AG04449 (cell line): ENCODE results near the gene MAPT.

Source experiments
- CTCF ChIA-PET: fragments of 350-600 bp; formaldehyde crosslinking; extraction: SDS; loops from one replicate; lab custom pipeline; 2021; ENCODE audit warnings: antibody characterized with exemption; lab: Yijun Ruan, JAX
- POLR2A ChIA-PET: fragments of 400-600, 350-600 bp; formaldehyde crosslinking; extraction: SDS; loops from one replicate; lab custom pipeline; 2020; ENCODE audit warnings: antibody characterized with exemption, inconsistent platforms; lab: Yijun Ruan, JAX
- DNase-seq: peaks from one replicate; pipeline ENCODE4 v3.0.0-alpha.2; 2010; ENCODE audit warnings: low read depth, low spot score
- H3K4me3 ChIP-seq: 2 replicates; pipeline ENCODE4 v1.5.1; 2011; ENCODE audit warnings: low read depth, mild to moderate bottlenecking, control low read depth, low read length
- TF ChIP-seq, protein P1 (sequence below): IDR thresholded peaks from one replicate; pipeline ENCODE4 v1.5.1; 2011; ENCODE audit warnings: mild to moderate bottlenecking, moderate library complexity, low read length, control low read depth, inconsistent platforms; ENCODE audit not compliant: insufficient read depth; ENCODE audit errors: missing control alignments

The MAPT gene

DNA sequence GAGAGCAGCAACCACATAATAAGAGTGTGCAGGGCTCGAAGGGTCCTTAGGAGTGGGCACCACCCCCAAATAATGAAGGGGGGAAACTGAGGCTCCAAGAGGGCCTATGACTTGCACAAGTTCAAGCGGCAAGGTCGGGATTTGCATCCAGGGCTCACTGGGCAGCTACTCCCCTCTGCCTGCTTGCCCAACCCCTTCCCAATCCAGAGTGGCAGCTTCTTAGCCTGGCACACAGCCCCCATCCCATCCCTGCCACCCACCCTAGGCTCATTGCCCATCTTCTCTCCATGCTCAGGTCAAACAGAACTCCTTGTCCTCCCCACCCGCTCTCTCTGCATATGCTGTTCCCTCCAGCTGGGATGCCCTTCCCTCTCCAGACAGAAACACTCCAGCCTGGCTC, 47.3 kb upstream of the MAPT start:
- DNase-seq, result no peak
- TF ChIP-seq, protein P1, sequence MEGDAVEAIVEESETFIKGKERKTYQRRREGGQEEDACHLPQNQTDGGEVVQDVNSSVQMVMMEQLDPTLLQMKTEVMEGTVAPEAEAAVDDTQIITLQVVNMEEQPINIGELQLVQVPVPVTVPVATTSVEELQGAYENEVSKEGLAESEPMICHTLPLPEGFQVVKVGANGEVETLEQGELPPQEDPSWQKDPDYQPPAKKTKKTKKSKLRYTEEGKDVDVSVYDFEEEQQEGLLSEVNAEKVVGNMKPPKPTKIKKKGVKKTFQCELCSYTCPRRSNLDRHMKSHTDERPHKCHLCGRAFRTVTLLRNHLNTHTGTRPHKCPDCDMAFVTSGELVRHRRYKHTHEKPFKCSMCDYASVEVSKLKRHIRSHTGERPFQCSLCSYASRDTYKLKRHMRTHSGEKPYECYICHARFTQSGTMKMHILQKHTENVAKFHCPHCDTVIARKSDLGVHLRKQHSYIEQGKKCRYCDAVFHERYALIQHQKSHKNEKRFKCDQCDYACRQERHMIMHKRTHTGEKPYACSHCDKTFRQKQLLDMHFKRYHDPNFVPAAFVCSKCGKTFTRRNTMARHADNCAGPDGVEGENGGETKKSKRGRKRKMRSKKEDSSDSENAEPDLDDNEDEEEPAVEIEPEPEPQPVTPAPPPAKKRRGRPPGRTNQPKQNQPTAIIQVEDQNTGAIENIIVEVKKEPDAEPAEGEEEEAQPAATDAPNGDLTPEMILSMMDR, result no peak
- CTCF ChIA-PET, result interaction anchor here (1.2 kb wide), 1 partner anchor 15 kb away, joined by 4 read pairs; no protein-coding TSS in a partner anchor

DNA sequence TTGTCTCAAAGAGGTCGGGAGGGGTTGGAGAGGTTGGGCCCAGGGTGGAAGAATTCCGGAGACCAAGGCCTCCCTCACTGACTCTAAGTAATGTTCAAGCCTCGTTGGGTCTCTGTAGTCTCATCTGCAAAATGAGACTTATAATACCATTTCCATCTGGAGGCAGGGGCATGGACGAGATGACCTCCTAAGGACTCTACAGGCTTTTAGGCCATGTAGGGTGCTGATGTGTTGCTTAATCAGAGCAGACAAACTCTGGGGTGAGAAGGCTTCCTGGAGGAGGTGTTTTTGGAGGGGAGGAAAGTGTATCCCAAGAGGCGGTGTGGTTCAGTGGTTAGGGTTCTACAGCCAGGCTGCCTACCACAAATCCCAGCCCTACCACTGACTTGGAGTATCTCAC, 46.6 kb upstream of the MAPT start:
- ChIA-PET POLR2A (no interaction called here), CTCF (interaction anchor here (5.2 kb wide), 1 partner anchor 16 kb away, joined by 24 read pairs; no protein-coding TSS in a partner anchor)
- TF ChIP-seq, protein P1, result no peak
- H3K4me3 ChIP-seq, result no peak overlapping the region
- no peak for DNase-seq

More for the DNA sequence above, 47.3 kb upstream of the MAPT start:
- POLR2A ChIA-PET, result no interaction called here
- H3K4me3 ChIP-seq, result no peak overlapping the region

DNA sequence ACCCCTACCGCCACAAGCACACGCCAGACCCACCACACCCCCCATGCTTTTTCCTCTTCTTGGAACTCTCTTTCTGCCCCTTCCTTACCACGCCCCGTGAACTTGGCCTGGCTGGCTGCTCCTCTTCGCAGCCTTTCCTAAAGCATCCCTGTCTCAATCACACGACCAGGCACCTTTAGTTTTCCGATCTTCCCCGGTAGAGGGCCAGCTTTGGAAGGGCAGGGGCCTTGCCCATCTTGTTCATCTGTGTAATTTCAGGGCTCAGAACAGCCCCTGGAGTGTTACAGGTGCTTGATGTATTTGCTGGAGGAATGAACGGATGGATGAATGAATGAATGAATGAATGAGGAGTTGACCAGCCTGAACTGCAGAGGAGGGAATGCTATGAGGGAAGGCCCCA, 45.9 kb upstream of the MAPT start:
- CTCF ChIA-PET, result interaction anchor here (5.2 kb wide), 1 partner anchor 17 kb away, joined by 24 read pairs; no protein-coding TSS in a partner anchor

DNA sequence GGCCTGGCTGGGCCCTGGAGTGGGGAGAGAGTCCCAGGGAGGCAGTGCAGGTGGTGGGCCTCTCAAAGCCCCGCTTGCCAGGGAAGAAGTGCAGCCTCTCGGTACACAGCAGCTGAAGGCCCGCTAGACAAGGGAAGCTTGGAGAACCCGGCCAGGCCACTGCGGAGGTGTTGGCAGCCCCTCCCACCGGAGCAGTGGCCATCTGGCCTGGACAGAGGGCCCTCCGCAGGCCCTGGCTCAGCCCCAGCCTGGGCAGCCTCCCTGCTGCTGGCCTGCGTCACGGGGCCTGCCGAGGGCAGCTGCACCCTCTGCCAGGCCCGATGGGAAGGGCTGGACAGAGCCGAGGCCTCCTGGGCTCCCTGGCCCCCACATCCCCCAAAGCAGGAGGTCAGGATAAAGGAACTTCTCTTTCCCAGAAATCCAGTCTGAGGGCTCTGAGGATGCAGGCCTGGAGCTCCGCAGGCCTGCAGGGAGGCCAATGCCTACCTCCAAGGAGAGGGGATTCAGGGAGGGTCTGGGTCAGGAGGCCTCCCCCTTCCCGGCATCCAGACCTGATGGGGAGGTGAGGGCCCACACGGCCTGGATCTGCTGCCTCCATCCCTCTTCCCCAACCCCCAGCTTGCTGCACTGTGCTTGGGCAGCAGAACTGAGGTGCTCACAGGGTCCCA, 45.4 kb upstream of the MAPT start:
- ChIA-PET CTCF (interaction anchor here (0.6 to 5.2 kb wide), 4 partner anchors 17 to 456 kb away, joined by 3 to 24 read pairs (median 3); no protein-coding TSS in a partner anchor), POLR2A (no interaction called here)
- H3K4me3 ChIP-seq, result no peak overlapping the region
- DNase-seq, result no peak
- TF ChIP-seq, protein P1, result no peak

More for the DNA sequence above, 45.9 kb upstream of the MAPT start:
- DNase-seq, result no peak
- TF ChIP-seq, protein P1, result no peak
- H3K4me3 ChIP-seq, result no peak overlapping the region
- POLR2A ChIA-PET, result no interaction called here

DNA sequence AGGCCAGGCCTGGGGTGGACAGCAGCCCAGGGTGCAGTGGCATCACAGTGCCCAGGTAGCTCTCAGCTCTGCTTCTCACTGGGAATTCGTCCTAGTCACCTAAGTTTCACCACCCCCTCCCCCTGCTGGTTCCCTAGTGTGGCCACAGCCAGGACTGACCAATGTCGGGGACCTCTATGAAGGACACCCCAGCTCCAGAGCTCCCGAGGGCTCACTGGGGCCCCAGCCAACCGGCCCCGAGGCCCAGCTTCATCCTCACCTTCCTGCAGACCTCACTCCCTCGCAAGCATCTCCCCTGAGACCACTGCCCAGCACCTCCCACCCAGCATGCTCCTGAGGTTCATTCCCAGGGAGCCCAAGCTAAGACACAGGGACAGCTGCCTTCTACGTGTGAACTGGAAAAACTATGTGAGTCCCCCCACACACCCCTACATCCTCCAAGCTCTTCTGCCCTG, 44.8 kb upstream of the MAPT start:
- POLR2A ChIA-PET, result interaction anchor here (0.5 kb wide), 1 partner anchor 11 kb away, joined by 3 read pairs; no protein-coding TSS in a partner anchor

DNA sequence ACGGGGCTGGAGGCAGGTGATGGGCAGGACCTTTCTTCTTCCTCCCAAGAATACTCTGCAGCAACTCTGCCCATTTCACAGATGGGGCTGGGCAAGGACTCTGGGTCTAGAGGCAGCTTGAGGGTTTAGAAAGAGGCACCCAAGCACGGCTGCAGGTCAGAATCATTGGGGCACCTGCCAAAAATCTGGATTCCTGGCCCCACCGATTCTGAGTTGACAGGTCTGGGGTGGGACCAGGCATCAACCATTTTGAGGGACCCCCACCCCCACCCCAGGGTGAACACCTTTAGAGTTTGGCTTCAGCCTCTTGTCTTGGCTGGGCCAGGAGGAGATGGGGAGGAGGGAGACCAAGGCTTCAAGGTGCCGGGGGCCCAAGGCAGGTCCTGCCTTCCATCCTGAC, 44.3 kb upstream of the MAPT start:
- POLR2A ChIA-PET, result interaction anchor here (0.5 kb wide), 1 partner anchor 11 kb away, joined by 3 read pairs; no protein-coding TSS in a partner anchor
- DNase-seq, result no peak
- CTCF ChIA-PET, result interaction anchor here (0.6 to 5.2 kb wide), 6 partner anchors 18 to 457 kb away, joined by 3 to 43 read pairs (median 3); no protein-coding TSS in a partner anchor

More for the DNA sequence above, 44.8 kb upstream of the MAPT start:
- CTCF ChIA-PET, result interaction anchor here (0.6 to 5.2 kb wide), 6 partner anchors 18 to 456 kb away, joined by 3 to 24 read pairs (median 3); no protein-coding TSS in a partner anchor
- DNase-seq, result no peak
- H3K4me3 ChIP-seq, result no peak overlapping the region
- TF ChIP-seq, protein P1, result no peak

More for the DNA sequence above, 44.3 kb upstream of the MAPT start:
- TF ChIP-seq, protein P1, result no peak
- no peak overlapping the region for H3K4me3 ChIP-seq
